ENCODE results near the gene STX11.
"Not testable (repeated sequence)": the region's sequence is repeated elsewhere in the genome, so short reads cannot be mapped to it uniquely, and the experiment has no call there.

STX11 gene

GRCh38 chr6:144123836-144124235 lies 26.5 kb upstream of the STX11 start:
- H3K4me1 Mint-ChIP-seq = no peaks in the 10 kb centered on the region

DNA sequence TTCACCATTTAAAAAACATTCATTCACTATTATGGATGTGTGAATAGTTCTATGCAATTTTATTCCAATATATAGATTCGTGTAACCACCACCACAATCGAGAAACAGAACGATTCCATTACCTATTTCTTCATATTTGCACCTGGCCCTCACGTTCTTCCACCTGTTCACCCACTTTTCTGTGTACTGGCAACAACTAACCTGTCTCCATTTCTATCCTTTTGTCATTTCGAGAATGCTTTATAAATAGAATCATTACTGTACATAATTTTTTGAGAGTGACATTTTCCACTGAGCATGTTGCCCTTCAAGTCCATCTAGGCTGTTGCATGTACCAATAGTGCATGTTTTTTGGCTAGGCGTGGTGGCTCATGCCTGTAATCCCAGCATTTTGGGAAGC lies 23.2 kb upstream of the STX11 start:
- no peak for DNase-seq
- no peak overlapping the region for H3K4me3 Mint-ChIP-seq
- H3K4me1 Mint-ChIP-seq = no peaks in the 10 kb centered on the region
- TF ChIP-seq, protein P1, sequence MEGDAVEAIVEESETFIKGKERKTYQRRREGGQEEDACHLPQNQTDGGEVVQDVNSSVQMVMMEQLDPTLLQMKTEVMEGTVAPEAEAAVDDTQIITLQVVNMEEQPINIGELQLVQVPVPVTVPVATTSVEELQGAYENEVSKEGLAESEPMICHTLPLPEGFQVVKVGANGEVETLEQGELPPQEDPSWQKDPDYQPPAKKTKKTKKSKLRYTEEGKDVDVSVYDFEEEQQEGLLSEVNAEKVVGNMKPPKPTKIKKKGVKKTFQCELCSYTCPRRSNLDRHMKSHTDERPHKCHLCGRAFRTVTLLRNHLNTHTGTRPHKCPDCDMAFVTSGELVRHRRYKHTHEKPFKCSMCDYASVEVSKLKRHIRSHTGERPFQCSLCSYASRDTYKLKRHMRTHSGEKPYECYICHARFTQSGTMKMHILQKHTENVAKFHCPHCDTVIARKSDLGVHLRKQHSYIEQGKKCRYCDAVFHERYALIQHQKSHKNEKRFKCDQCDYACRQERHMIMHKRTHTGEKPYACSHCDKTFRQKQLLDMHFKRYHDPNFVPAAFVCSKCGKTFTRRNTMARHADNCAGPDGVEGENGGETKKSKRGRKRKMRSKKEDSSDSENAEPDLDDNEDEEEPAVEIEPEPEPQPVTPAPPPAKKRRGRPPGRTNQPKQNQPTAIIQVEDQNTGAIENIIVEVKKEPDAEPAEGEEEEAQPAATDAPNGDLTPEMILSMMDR (IDR thresholded peaks at IDR 0.05) = no peak
- H3K27me3 Mint-ChIP-seq (ENCODE audit: low read depth, poor library complexity) = peaks cover 28% of the 10 kb centered on the region
- H3K36me3 Mint-ChIP-seq (ENCODE audit: low read depth) = no peaks in the 10 kb centered on the region
- no peaks in the 10 kb centered on the region for H3K9me3 Mint-ChIP-seq
- no peak overlapping the region for H3K27ac Mint-ChIP-seq

More at GRCh38 chr6:144123836-144124235, 26.5 kb upstream of the STX11 start:
- Mint-ChIP-seq H3K27ac (no peak overlapping the region), H3K4me3 (no peak overlapping the region), H3K27me3 (ENCODE audit: low read depth, poor library complexity) (peaks cover 22% of the 10 kb centered on the region), H3K36me3 (ENCODE audit: low read depth) (no peaks in the 10 kb centered on the region), H3K9me3 (no peaks in the 10 kb centered on the region)
- DNase-seq = no peak
- TF ChIP-seq, protein P1 (IDR thresholded peaks at IDR 0.05) = no peak

- H3K27ac Mint-ChIP-seq = no peak overlapping the region
These were observed 20.8 kb upstream of the STX11 start for GRCh38 chr6:144129469-144129868.

DNA sequence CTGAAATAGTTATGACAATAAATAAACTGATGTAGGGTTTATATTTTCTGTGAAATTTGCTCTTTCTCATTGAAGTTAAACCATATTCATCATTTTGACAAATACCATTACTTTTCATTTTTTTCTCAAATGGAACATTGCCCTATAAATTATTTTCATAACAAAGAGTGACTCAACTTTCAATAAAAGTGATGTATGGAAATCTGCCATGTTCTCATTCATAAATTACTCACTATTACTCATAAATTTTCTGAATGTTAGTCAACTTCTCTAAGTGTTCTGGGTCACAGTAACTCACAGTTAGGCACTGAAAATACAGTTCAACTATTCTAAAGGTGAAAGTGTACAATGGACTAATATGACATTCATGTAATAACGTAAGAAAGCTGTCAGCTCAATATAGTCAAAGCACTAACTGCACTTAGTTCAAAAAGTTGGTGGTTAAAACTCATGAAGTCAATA lies 19.0 kb upstream of the STX11 start:
- no peaks in the 10 kb centered on the region for H3K4me1 Mint-ChIP-seq
- no peak overlapping the region for H3K27ac Mint-ChIP-seq
- peaks cover 22% of the 10 kb centered on the region for H3K27me3 Mint-ChIP-seq (ENCODE audit: low read depth, poor library complexity)
- TF ChIP-seq, protein P1 (IDR thresholded peaks at IDR 0.05) = no peak
- no peak for DNase-seq
- H3K9me3 Mint-ChIP-seq = no peaks in the 10 kb centered on the region
- no peak overlapping the region for H3K4me3 Mint-ChIP-seq
- H3K36me3 Mint-ChIP-seq (ENCODE audit: low read depth) = no peaks in the 10 kb centered on the region

More at GRCh38 chr6:144129469-144129868, 20.8 kb upstream of the STX11 start:
- Mint-ChIP-seq H3K9me3 (no peaks in the 10 kb centered on the region), H3K36me3 (ENCODE audit: low read depth) (no peaks in the 10 kb centered on the region), H3K4me3 (no peak overlapping the region), H3K27me3 (ENCODE audit: low read depth, poor library complexity) (peaks cover 27% of the 10 kb centered on the region), H3K4me1 (no peaks in the 10 kb centered on the region)
- DNase-seq = no peak
- TF ChIP-seq, protein P1 (IDR thresholded peaks at IDR 0.05) = no peak

GRCh38 chr6:144132167-144132690 lies 18.1 kb upstream of the STX11 start:
- not testable (repeated sequence) for H3K4me3 Mint-ChIP-seq; H3K9me3 Mint-ChIP-seq; H3K27ac Mint-ChIP-seq; H3K4me1 Mint-ChIP-seq; H3K36me3 Mint-ChIP-seq (ENCODE audit: low read depth); DNase-seq
- peaks cover 22% of the 10 kb centered on the region for H3K27me3 Mint-ChIP-seq (ENCODE audit: low read depth, poor library complexity)

DNA sequence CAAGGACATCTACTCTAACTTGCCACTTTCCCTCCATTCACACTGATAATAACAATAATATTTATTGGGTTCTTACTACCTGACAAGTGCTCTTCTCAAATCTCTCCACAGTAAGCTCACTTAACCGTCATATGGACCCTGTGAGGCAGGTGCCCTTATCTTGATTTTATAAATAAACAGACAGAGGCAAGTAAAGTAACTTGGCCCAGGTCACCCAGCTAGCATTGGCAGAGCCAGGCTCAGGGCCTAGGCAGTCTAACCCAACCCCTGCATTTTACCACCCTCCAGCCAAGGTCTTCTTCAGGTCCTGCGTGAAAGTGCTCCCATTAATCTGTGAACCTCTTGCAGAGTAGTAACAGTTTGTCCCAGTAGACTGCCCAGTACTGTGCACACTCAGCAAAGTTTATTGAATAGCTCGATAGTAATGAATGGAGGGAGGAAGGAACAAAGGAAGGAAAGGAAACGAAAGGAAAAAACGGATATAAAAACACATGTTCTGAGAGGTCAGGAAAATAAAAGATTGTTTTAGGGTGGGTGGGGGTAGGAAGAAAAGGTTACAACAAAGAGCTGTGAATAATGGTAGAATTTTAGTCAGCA lies 17.0 kb upstream of the STX11 start:
- Mint-ChIP-seq H3K9me3 (no peaks in the 10 kb centered on the region), H3K4me1 (no peaks in the 10 kb centered on the region), H3K27me3 (ENCODE audit: low read depth, poor library complexity) (peaks cover 25% of the 10 kb centered on the region), H3K36me3 (ENCODE audit: low read depth) (no peaks in the 10 kb centered on the region), H3K27ac (no peak overlapping the region), H3K4me3 (no peak overlapping the region)
- DNase-seq = no peak
- TF ChIP-seq, protein P1 (IDR thresholded peaks at IDR 0.05) = no peak

All from nephron progenitor cell (in vitro differentiated cells).